ENCODE data around the gene ATG2A. TPM values are rescaled to one million over a fixed set of nuclear protein-coding genes. Genes with fewer than 3 reads are reported as not detected.

Gene ATG2A
- total and polyA plus RNA-seq, 9 of the 15 experiments (the other 6 are each of a cell fraction or from before 2014, with no cell fraction given) = 0.25 to 45.9 (median 5.2) TPM

- TF ChIP-seq BRF2 (IDR thresholded peaks at IDR 0.05; ENCODE audit: borderline replicate concordance, insufficient read depth, insufficient read length) = no peak
- no peak for TF ChIP-seq ZNF436 (CRISPR knock-in tag; IDR thresholded peaks at IDR 0.05)
- TF ChIP-seq ERF (CRISPR knock-in tag; IDR thresholded peaks at IDR 0.05) = peak; percentile 83
- no peak for TF ChIP-seq XRCC4 (IDR thresholded peaks at IDR 0.05; ENCODE audit: extremely low read depth, insufficient read depth, insufficient read length)
- TF ChIP-seq PHF20 (IDR thresholded peaks at IDR 0.05; ENCODE audit: partially characterized antibody) = peak; percentile 57
- no peak for TF ChIP-seq BDP1 (IDR thresholded peaks at IDR 0.05; ENCODE audit: insufficient read depth, insufficient read length)
- no peak for TF ChIP-seq E2F5 (CRISPR knock-in tag; IDR thresholded peaks at IDR 0.05)
- 0 out of 2 replicates have a peak, but pooled peaks have one; percentile 54 for TF ChIP-seq TAF7 (tag; IDR thresholded peaks at IDR 0.05)
- TF ChIP-seq ZNF143 (CRISPR knock-in tag; IDR thresholded peaks at IDR 0.05) = no peak; the same call in 1 of the 2 replicates
- TF ChIP-seq ZNF311 (CRISPR knock-in tag; IDR thresholded peaks at IDR 0.05) = no peak
- TF ChIP-seq ZNF395 (CRISPR knock-in tag; IDR thresholded peaks at IDR 0.05) = peak; percentile 69
- no peak for TF ChIP-seq ZNF518B (CRISPR knock-in tag; IDR thresholded peaks at IDR 0.05)
- TF ChIP-seq CLOCK (CRISPR knock-in tag; IDR thresholded peaks at IDR 0.05; ENCODE audit: borderline replicate concordance) = no peak
- no peak for TF ChIP-seq ZNF239 (CRISPR knock-in tag; IDR thresholded peaks at IDR 0.05)
- no peak for TF ChIP-seq MCM2 (IDR thresholded peaks at IDR 0.05; ENCODE audit: low read depth)
- peak; percentile 98 for TF ChIP-seq CHD2 (IDR thresholded peaks at IDR 0.05; ENCODE audit: low read depth, low read length)
- no peak for TF ChIP-seq SIRT6 (IDR thresholded peaks at IDR 0.05; ENCODE audit: low read depth, low read length)
- no peak; the same call in 1 of the 2 replicates for TF ChIP-seq ZNF766 (CRISPR knock-in tag; conservative IDR thresholded peaks at IDR 0.05)
- TF ChIP-seq EGR1 (conservative IDR thresholded peaks at IDR 0.05) = peak; percentile 70
These were observed 38.3 kb downstream of the ATG2A start, which contains the start of gene EHD1 (continued) for GRCh38 chr11:64878494-64879243.

Data from K562 (cell line).